BE2C (cell line): ENCODE results near the gene DMPK.

Experiments used
- DNase-seq: peaks from one replicate; pipeline ENCODE4 v3.0.0-alpha.2; 2020
- H3K27me3 ChIP-seq: fragments of 250-450 bp; sonication (Bioruptor Pico); 2 replicates; pipeline ENCODE4 v1.5.1; 2020; ENCODE audit warnings: mild to moderate bottlenecking
- H3K36me3 ChIP-seq: fragments of 250-450 bp; sonication (Bioruptor Pico); 2 replicates; pipeline ENCODE4 v1.5.1; 2020; ENCODE audit warnings: mild to moderate bottlenecking
- H3K4me1 ChIP-seq: fragments of 250-450 bp; sonication (Bioruptor Pico); 2 replicates; pipeline ENCODE4 v1.5.1; 2020
- H3K4me3 ChIP-seq: 2 replicates; pipeline ENCODE4 v1.5.1; 2011; ENCODE audit warnings: low read depth, low read length
- H3K9me3 ChIP-seq: fragments of 250-450 bp; sonication (Bioruptor Pico); 2 replicates; pipeline ENCODE4 v1.5.1; 2020
- CTCF ChIP-seq: IDR thresholded peaks from 2 replicates; pipeline ENCODE4 v1.5.1; 2012; ENCODE audit warnings: mild to moderate bottlenecking, low read depth, low read length

The DMPK gene

GRCh38 chr19:45785781-45786532 is 3.7 kb upstream of the DMPK start:
- TF ChIP-seq CTCF = no peak
- Histone ChIP-seq H3K27me3 (no peaks in the 10 kb centered on the region), H3K9me3 (no peaks in the 10 kb centered on the region), H3K4me1 (peaks cover 9% of the 10 kb centered on the region), H3K4me3 (no peak overlapping the region), H3K36me3 (peaks cover 39% of the 10 kb centered on the region)
- no peak for DNase-seq

- H3K4me3 ChIP-seq = no peak overlapping the region
- no peaks in the 10 kb centered on the region for H3K9me3 ChIP-seq
- no peak for DNase-seq
- H3K4me1 ChIP-seq = peaks cover 11% of the 10 kb centered on the region
- H3K36me3 ChIP-seq = peaks cover 33% of the 10 kb centered on the region
- no peak for TF ChIP-seq CTCF
- no peaks in the 10 kb centered on the region for H3K27me3 ChIP-seq
These were observed 2.8 kb upstream of the DMPK start for GRCh38 chr19:45785097-45785496.

GRCh38 chr19:45784096-45784495 is 1.8 kb upstream of the DMPK start:
- no peak for DNase-seq
- Histone ChIP-seq H3K4me3 (no peak overlapping the region), H3K27me3 (no peaks in the 10 kb centered on the region), H3K36me3 (peaks cover 25% of the 10 kb centered on the region), H3K4me1 (peaks cover 14% of the 10 kb centered on the region), H3K9me3 (no peaks in the 10 kb centered on the region)
- no peak for TF ChIP-seq CTCF

- H3K9me3 ChIP-seq = no peaks in the 10 kb centered on the region
- no peak for TF ChIP-seq CTCF
- peaks cover 20% of the 10 kb centered on the region for H3K36me3 ChIP-seq
- H3K27me3 ChIP-seq = no peaks in the 10 kb centered on the region
- no peak overlapping the region for H3K4me3 ChIP-seq
- peaks cover 14% of the 10 kb centered on the region for H3K4me1 ChIP-seq
- DNase-seq = no peak
These were observed 813 bp upstream of the DMPK start for GRCh38 chr19:45782820-45783785.

- TF ChIP-seq CTCF = no peak
- no peaks in the 10 kb centered on the region for H3K27me3 ChIP-seq
- no peaks in the 10 kb centered on the region for H3K9me3 ChIP-seq
- peaks cover 14% of the 10 kb centered on the region for H3K4me1 ChIP-seq
- peaks cover 28% of the 10 kb centered on the region for H3K36me3 ChIP-seq
- H3K4me3 ChIP-seq = no peak overlapping the region
- peak; percentile 79 for DNase-seq
These were observed 802 bp downstream of the DMPK start for GRCh38 chr19:45781214-45782161.
